Stimulated activated CD8-positive, alpha-beta memory T cell treated with anti-CD3 and anti-CD28 coated beads, Interleukin-7, amount 100 ng/mL, for 4 hours (primary cell): ENCODE measurements around the gene COL4A4.

Source experiments
- DNase-seq, 2 donors: peaks; one replicate each; pipeline ENCODE4 v3.0.0-alpha.2; 2020; ENCODE audit warnings: low read depth in 2 of 2

Gene COL4A4

GRCh38 chr2:227161947-227162346 is 2.1 kb downstream of the COL4A4 start:
- DNase-seq: no peak

GRCh38 chr2:227160164-227160563 is 3.8 kb downstream of the COL4A4 start:
- DNase-seq: no peak

- no peak for DNase-seq
Observed at GRCh38 chr2:227154986-227155774, 8.8 kb downstream of the COL4A4 start.

- no peak for DNase-seq
Observed at GRCh38 chr2:227153758-227154486, 10.1 kb downstream of the COL4A4 start.

- no peak for DNase-seq
Observed at GRCh38 chr2:227153307-227153706, 10.7 kb downstream of the COL4A4 start.

- no peak for DNase-seq
Observed at GRCh38 chr2:227152093-227152766, 11.8 kb downstream of the COL4A4 start.

- no peak for DNase-seq
Observed at GRCh38 chr2:227150222-227150936, 13.6 kb downstream of the COL4A4 start.

GRCh38 chr2:227148106-227148505 is 15.9 kb downstream of the COL4A4 start:
- no peak for DNase-seq

GRCh38 chr2:227147023-227147422 is 17.0 kb downstream of the COL4A4 start:
- no peak for DNase-seq

GRCh38 chr2:227146456-227146855 is 17.5 kb downstream of the COL4A4 start:
- DNase-seq: no peak

GRCh38 chr2:227143895-227144294 is 20.1 kb downstream of the COL4A4 start:
- no peak for DNase-seq

- DNase-seq: no peak
Observed at GRCh38 chr2:227141301-227141700, 22.7 kb downstream of the COL4A4 start.

GRCh38 chr2:227134591-227134990 is 29.4 kb downstream of the COL4A4 start:
- no peak for DNase-seq

- no peak for DNase-seq
Observed at GRCh38 chr2:227132986-227133385, 31.0 kb downstream of the COL4A4 start.

- no peak for DNase-seq
Observed at GRCh38 chr2:227130636-227131035, 33.4 kb downstream of the COL4A4 start.

- DNase-seq: no peak
Observed at GRCh38 chr2:227127201-227127600, 36.8 kb downstream of the COL4A4 start.

- no peak for DNase-seq
Observed at GRCh38 chr2:227125506-227125905, 38.5 kb downstream of the COL4A4 start.

- no peak for DNase-seq
Observed at GRCh38 chr2:227124811-227125210, 39.2 kb downstream of the COL4A4 start.

- no peak for DNase-seq
Observed at GRCh38 chr2:227123697-227124096, 40.3 kb downstream of the COL4A4 start.

- DNase-seq: no peak
Observed at GRCh38 chr2:227118353-227118752, 45.7 kb downstream of the COL4A4 start.

GRCh38 chr2:227117852-227118251 is 46.2 kb downstream of the COL4A4 start:
- no peak for DNase-seq

- no peak for DNase-seq
Observed at GRCh38 chr2:227117027-227117426, 47.0 kb downstream of the COL4A4 start.
